ENCODE measurements around the gene BUB1B. TPM values are rescaled to one million over a fixed set of nuclear protein-coding genes. Genes with fewer than 3 reads are reported as not detected.
A peak's percentile ranks its signal among the peaks of the same experiment; 100 is the strongest.

Gene BUB1B
- total RNA-seq, 6 experiments from 2014 or later: 11.5 to 38.1 (median 29.6) TPM

DNA sequence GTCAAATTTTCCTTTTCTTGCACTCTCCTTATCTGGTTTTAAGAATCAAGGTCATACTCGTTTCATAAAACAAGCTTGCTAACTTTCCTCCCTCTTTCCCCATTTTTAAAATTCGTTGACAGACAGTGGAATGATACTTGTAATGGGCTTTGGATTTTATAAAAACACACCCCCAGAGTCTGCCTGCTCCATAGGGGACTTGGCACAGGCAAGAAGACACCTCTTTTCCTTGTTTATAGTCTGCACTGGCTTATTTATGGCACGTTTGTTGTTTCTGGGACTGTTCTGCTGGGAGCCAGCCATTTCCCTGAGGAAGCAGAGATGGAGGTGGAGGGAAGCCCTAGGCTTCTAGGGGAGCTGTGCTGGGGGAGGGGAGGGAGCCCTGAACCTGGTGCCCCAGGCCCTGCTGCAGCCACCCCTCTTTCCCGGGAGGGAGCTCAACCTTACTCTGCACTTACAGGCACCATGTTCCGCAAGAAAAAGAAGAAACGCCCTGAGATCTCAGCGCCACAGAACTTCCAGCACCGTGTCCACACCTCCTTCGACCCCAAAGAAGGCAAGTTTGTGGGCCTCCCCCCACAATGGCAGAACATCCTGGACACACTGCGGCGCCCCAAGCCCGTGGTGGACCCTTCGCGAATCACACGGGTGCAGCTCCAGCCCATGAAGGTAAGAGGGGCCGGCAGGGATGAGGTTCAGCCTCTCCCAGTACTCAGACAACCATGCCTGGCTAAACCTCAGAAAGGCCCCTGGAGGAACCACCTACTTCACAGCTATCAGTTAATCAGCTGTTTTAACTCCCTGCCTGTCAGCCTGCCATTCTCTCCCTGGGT, 103.7 kb downstream of the BUB1B start:
- no peak for DNase-seq
- H3K4me3 Mint-ChIP-seq: no peak overlapping the region
- H3K36me3 Mint-ChIP-seq (ENCODE audit: low read depth): no peaks in the 10 kb centered on the region
- TF ChIP-seq, protein P1, sequence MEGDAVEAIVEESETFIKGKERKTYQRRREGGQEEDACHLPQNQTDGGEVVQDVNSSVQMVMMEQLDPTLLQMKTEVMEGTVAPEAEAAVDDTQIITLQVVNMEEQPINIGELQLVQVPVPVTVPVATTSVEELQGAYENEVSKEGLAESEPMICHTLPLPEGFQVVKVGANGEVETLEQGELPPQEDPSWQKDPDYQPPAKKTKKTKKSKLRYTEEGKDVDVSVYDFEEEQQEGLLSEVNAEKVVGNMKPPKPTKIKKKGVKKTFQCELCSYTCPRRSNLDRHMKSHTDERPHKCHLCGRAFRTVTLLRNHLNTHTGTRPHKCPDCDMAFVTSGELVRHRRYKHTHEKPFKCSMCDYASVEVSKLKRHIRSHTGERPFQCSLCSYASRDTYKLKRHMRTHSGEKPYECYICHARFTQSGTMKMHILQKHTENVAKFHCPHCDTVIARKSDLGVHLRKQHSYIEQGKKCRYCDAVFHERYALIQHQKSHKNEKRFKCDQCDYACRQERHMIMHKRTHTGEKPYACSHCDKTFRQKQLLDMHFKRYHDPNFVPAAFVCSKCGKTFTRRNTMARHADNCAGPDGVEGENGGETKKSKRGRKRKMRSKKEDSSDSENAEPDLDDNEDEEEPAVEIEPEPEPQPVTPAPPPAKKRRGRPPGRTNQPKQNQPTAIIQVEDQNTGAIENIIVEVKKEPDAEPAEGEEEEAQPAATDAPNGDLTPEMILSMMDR (IDR thresholded peaks at IDR 0.05): no peak
- peaks cover 5% of the 10 kb centered on the region; the same call in 1 of the 2 replicates for H3K27me3 Mint-ChIP-seq (ENCODE audit: insufficient read depth)
- H3K9me3 Mint-ChIP-seq: no peaks in the 10 kb centered on the region
- peaks cover 24% of the 10 kb centered on the region for H3K4me1 Mint-ChIP-seq (ENCODE audit: low read depth)
- H3K27ac Mint-ChIP-seq: no peak overlapping the region

DNA sequence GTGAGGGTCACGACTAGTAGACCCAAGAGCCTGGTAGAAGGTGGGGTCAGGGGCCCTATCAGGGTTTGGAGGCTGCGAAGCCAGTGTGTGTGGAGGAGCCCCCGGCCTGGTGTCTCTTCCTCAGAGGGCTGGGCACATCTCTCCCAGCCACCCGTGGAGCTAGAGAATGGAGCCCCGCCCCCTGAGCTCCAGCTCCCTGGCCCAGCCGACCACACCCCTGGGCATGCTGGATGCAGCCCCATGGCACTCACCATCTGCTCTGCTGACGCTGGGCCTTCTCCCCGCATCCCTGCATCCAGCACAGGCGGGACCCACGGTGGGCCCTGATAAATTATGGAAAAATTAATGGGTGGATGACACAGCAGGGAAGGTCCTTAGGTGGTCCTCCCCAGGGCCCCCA, 104.5 kb downstream of the BUB1B start:
- Mint-ChIP-seq H3K27ac (no peak overlapping the region), H3K27me3 (ENCODE audit: insufficient read depth) (peaks cover 8% of the 10 kb centered on the region), H3K36me3 (ENCODE audit: low read depth) (no peaks in the 10 kb centered on the region), H3K4me3 (no peak overlapping the region), H3K9me3 (no peaks in the 10 kb centered on the region), H3K4me1 (ENCODE audit: low read depth) (peaks cover 24% of the 10 kb centered on the region)
- no peak for DNase-seq
- TF ChIP-seq, protein P1 (IDR thresholded peaks at IDR 0.05): no peak

DNA sequence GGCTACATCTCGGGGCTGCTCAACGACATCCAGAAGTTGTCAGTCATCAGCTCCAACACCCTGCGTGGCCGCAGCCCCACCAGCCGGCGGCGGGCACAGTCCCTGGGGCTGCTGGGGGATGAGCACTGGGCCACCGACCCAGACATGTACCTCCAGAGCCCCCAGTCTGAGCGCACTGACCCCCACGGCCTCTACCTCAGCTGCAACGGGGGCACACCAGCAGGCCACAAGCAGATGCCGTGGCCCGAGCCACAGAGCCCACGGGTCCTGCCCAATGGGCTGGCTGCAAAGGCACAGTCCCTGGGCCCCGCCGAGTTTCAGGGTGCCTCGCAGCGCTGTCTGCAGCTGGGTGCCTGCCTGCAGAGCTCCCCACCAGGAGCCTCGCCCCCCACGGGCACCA, 105.0 kb downstream of the BUB1B start:
- DNase-seq: no peak
- Mint-ChIP-seq H3K4me1 (ENCODE audit: low read depth) (peaks cover 24% of the 10 kb centered on the region), H3K9me3 (no peaks in the 10 kb centered on the region), H3K4me3 (no peak overlapping the region), H3K27me3 (ENCODE audit: insufficient read depth) (peaks cover 11% of the 10 kb centered on the region), H3K36me3 (ENCODE audit: low read depth) (no peaks in the 10 kb centered on the region), H3K27ac (no peak overlapping the region)
- TF ChIP-seq, protein P1 (IDR thresholded peaks at IDR 0.05): no peak

DNA sequence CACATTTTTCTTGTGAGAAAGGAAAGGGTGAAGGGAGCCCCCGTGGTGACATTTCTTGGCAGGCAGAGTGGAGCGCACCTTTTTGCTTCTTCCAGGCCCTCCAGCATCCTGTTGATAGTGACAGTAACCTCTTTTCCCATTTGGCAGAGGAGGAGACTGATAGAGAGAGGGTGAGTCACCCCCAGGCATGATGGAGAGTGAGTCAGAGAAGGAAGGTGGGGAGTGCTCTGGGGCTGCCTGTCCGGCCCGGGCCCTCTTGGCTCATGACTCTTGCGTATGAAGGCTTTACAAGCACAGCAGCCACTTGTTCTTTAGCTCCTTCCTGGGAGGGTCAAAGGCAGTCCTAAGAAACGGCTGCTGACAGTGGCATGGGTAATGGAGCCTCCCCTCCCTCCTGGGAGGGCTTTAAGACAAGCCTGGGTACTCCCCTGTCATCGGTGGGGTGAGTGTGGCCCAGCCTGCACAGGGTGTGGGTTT, 106.0 kb downstream of the BUB1B start:
- peaks cover 9% of the 10 kb centered on the region for H3K27me3 Mint-ChIP-seq (ENCODE audit: insufficient read depth)
- peak; percentile 90 for DNase-seq
- H3K27ac Mint-ChIP-seq: peak overlapping the region; percentile 86
- TF ChIP-seq, protein P1 (IDR thresholded peaks at IDR 0.05): no peak
- peaks cover 24% of the 10 kb centered on the region for H3K4me1 Mint-ChIP-seq (ENCODE audit: low read depth)
- H3K36me3 Mint-ChIP-seq (ENCODE audit: low read depth): no peaks in the 10 kb centered on the region
- H3K9me3 Mint-ChIP-seq: no peaks in the 10 kb centered on the region
- H3K4me3 Mint-ChIP-seq: no peak overlapping the region

DNA sequence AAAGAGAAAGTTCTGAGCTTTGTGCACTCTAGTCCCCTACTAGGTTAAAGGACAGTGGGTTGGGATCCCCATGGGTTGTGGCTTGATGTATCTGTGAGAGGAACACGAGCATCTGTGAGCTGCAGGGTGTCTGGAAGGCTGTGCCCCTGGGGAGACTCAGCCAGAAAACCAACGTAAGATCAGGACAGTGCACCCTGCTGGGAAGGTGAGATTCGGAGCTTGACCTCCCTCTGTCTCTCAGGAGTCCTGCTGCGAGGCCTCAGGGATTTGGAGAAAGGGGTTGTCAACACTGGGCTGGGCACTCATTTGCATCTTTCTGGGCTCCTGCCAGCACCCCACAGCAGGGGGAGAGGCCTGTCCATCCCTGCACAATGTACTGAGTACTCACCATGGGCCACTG, 106.8 kb downstream of the BUB1B start:
- Mint-ChIP-seq H3K27me3 (ENCODE audit: insufficient read depth) (peaks cover 9% of the 10 kb centered on the region), H3K9me3 (no peaks in the 10 kb centered on the region), H3K4me3 (no peak overlapping the region), H3K27ac (no peak overlapping the region), H3K4me1 (ENCODE audit: low read depth) (peaks cover 20% of the 10 kb centered on the region), H3K36me3 (ENCODE audit: low read depth) (no peaks in the 10 kb centered on the region)
- DNase-seq: no peak
- TF ChIP-seq, protein P1 (IDR thresholded peaks at IDR 0.05): no peak
